NCI-H460 (cell line): ENCODE data around the gene MIPOL1. TPM values are rescaled to one million over a fixed set of nuclear protein-coding genes. Genes with fewer than 3 reads are reported as not detected.
"Not testable (repeated sequence)": the region's sequence is repeated elsewhere in the genome, so short reads cannot be mapped to it uniquely, and the experiment has no call there.

ENCODE experiments used
- DNase-seq: peaks from one replicate; pipeline ENCODE4 v3.0.0-alpha.2; 2016; ENCODE audit warnings: low read depth; ENCODE audit errors: extremely low read depth
- total RNA-seq: library from RNA; depleted of rRNA; stranded (reverse); fragments of >200 nt; shearing (Covaris generic); gene quantifications from 2 replicates; pipeline ENCODE4 v1.2.3, GENCODE V29; 2014

Gene MIPOL1
- total RNA-seq, 1 experiment from 2014 or later = 29.7 TPM

- no peak for DNase-seq
Observed at GRCh38 chr14:37186865-37187264, 10.9 kb upstream of the MIPOL1 start.

- no peak for DNase-seq
Observed at GRCh38 chr14:37187294-37187693, 10.4 kb upstream of the MIPOL1 start.

- not testable (repeated sequence) for DNase-seq
Observed at GRCh38 chr14:37187840-37188577, 9.7 kb upstream of the MIPOL1 start.

GRCh38 chr14:37189733-37190132, 8.0 kb upstream of the MIPOL1 start:
- not testable (repeated sequence) for DNase-seq

- DNase-seq = no peak
Observed at GRCh38 chr14:37194698-37195097, 3.0 kb upstream of the MIPOL1 start.

GRCh38 chr14:37195327-37195726, 2.4 kb upstream of the MIPOL1 start:
- DNase-seq = no peak

- no peak for DNase-seq
Observed at GRCh38 chr14:37196604-37197420, 925 bp upstream of the MIPOL1 start.

GRCh38 chr14:37198273-37198598, 499 bp downstream of the MIPOL1 start:
- DNase-seq = no peak

- DNase-seq = no peak
Observed at GRCh38 chr14:37198907-37199306, 1.2 kb downstream of the MIPOL1 start.

GRCh38 chr14:37201724-37202123, 4.0 kb downstream of the MIPOL1 start:
- no peak for DNase-seq

GRCh38 chr14:37202265-37202664, 4.5 kb downstream of the MIPOL1 start:
- no peak for DNase-seq

GRCh38 chr14:37202812-37203211, 5.1 kb downstream of the MIPOL1 start:
- DNase-seq = no peak

- DNase-seq = no peak
Observed at GRCh38 chr14:37203423-37203822, 5.7 kb downstream of the MIPOL1 start.

- not testable (repeated sequence) for DNase-seq
Observed at GRCh38 chr14:37205623-37206605, 8.2 kb downstream of the MIPOL1 start.

- DNase-seq = not testable (repeated sequence)
Observed at GRCh38 chr14:37209617-37210016, 11.9 kb downstream of the MIPOL1 start.

GRCh38 chr14:37210448-37210847, 12.7 kb downstream of the MIPOL1 start:
- DNase-seq = no peak

- DNase-seq = no peak
Observed at GRCh38 chr14:37213016-37213415, 15.3 kb downstream of the MIPOL1 start.

GRCh38 chr14:37215345-37215744, 17.6 kb downstream of the MIPOL1 start:
- DNase-seq = no peak

- DNase-seq = no peak
Observed at GRCh38 chr14:37221073-37221472, 23.3 kb downstream of the MIPOL1 start.

- no peak for DNase-seq
Observed at GRCh38 chr14:37223947-37224474, 26.3 kb downstream of the MIPOL1 start.

- not testable (repeated sequence) for DNase-seq
Observed at GRCh38 chr14:37225668-37226067, 27.9 kb downstream of the MIPOL1 start.
